Mucosa of rectum (tissue), 2 donors: ENCODE results near the gene ARMH4.

Experiments used
- H3K27ac ChIP-seq, 2 donors: one replicate each; pipeline ENCODE4 v1.7.0; 2013; ENCODE audit warnings: inconsistent platforms in 2 of 2, low read depth in 2 of 2, low read length in 2 of 2
- H3K27me3 ChIP-seq, 2 donors: one replicate each; pipeline ENCODE4 v1.7.0; 2013; ENCODE audit warnings: low read length in 2 of 2; ENCODE audit not compliant: control insufficient read depth in 2 of 2, insufficient read depth in 2 of 2
- H3K36me3 ChIP-seq, 2 donors: one replicate each; pipeline ENCODE4 v1.7.0; 2013; ENCODE audit warnings: low read length in 2 of 2; ENCODE audit not compliant: control insufficient read depth in 2 of 2, insufficient read depth in 2 of 2
- H3K4me1 ChIP-seq, 2 donors: one replicate each; pipeline ENCODE4 v1.7.0; 2013; ENCODE audit warnings: low read length in 2 of 2, mild to moderate bottlenecking in 1 of 2; ENCODE audit not compliant: control insufficient read depth in 2 of 2, insufficient read depth in 2 of 2
- H3K4me3 ChIP-seq, 2 donors: one replicate each; pipeline ENCODE4 v1.7.0; 2013; ENCODE audit warnings: low read length in 2 of 2
- H3K9ac ChIP-seq, 2 donors: one replicate each; pipeline ENCODE4 v1.7.0; 2013; ENCODE audit warnings: low read length in 2 of 2, low read depth in 1 of 2, mild to moderate bottlenecking in 1 of 2
- H3K9me3 ChIP-seq, 2 donors: one replicate each; pipeline ENCODE4 v1.7.0; 2013; ENCODE audit warnings: low read length in 2 of 2; ENCODE audit not compliant: control insufficient read depth in 2 of 2
- donor health status: healthy.
- donor health status: Normal muscosa, but diverticular disease.

The ARMH4 gene

DNA sequence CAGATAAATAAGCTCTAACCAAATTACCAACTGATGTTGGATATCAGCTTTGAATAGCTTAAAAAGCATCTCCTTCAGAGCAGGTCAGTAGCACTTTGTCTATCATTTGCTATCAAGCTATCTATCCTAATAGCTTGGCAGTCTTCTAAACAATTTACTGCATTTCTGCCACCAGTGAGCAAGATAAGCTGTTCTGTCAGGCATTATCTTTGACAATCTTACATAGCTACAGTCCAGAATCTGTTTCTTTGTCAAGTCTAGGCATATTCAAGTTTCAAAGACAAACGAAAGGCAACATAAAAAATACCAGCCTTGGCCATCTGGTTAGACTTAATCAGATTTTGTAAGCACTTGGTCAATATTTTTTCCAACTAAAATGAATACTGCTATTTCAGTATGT, 5.6 kb downstream of the ARMH4 start:
- Histone ChIP-seq H3K27me3 (peaks cover 9 to 17% of the 10 kb centered on the region in 2 donors), H3K36me3 (no peaks in the 10 kb centered on the region), H3K4me1 (peaks cover 0 to 3% of the 10 kb centered on the region in 2 donors), H3K4me3 (no peak overlapping the region), H3K27ac (no peak overlapping the region), H3K9me3 (no peaks in the 10 kb centered on the region), H3K9ac (no peak overlapping the region)

DNA sequence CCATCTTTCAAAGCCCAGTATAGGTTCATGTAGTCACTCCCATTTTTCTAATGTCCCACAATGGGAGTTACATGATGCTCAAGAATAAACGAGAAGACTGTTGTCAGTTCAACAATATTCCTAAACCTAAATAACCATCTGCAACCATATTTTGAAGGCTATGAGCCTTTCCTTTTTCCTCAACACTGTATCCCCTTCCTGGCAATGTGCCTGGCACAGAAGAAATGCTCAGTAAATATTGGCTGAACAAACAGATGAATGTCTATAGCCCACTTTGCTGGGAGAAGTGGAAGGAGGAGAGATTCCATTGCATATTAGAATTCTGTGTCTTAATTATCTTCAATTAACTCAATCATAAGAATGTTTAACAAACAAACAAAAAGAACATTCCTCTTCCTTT, 6.1 kb downstream of the ARMH4 start:
- Histone ChIP-seq H3K4me3 (no peak overlapping the region), H3K27ac (no peak overlapping the region), H3K36me3 (no peaks in the 10 kb centered on the region), H3K9ac (no peak overlapping the region), H3K9me3 (no peaks in the 10 kb centered on the region), H3K4me1 (no peaks in the 10 kb centered on the region), H3K27me3 (peaks cover 6 to 13% of the 10 kb centered on the region in 2 donors)

DNA sequence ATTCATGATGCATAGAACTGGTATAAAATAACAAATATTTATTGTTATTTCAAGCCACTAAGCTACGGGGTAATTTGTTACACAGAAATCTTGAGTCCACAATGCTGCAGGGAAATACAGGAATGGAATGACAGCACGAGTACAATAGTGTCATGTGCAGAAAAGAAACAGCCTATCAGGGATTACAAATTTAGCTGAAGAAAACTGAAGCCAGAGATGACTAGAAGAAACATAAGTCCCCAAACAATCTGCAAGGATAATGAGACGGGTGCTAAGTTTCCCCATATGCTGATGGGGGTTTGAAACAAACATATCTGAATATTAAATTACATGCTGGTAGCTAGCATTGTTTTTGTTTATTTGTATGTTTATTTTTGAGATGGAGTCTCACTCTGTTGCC, 8.9 kb downstream of the ARMH4 start:
- Histone ChIP-seq H3K27ac (no peak overlapping the region), H3K27me3 (peaks cover 0 to 3% of the 10 kb centered on the region in 2 donors), H3K9ac (no peak overlapping the region), H3K36me3 (no peaks in the 10 kb centered on the region), H3K9me3 (no peaks in the 10 kb centered on the region), H3K4me1 (no peaks in the 10 kb centered on the region), H3K4me3 (no peak overlapping the region)

DNA sequence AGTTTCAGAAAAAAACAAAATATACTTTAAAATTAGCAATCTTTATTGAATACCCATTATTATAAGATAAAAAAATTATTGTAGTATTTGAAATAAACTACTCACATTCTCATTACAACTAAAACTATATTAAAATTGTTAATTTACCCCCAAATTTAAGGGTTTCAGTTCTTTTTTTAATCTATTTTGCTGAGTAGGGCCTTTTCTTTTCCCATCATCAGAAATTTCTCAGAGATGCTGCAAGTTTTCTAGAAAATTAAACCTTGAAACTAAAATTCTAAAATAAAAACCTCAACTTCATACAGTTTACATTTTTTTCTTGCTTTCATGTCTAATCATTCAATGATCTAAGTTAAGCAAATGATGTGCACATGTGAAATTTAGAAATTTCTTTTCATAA, 10.1 kb downstream of the ARMH4 start:
- Histone ChIP-seq H3K27ac (no peak overlapping the region), H3K4me3 (no peak overlapping the region), H3K9ac (no peak overlapping the region), H3K27me3 (peaks cover 0 to 3% of the 10 kb centered on the region in 2 donors), H3K36me3 (no peaks in the 10 kb centered on the region), H3K4me1 (no peaks in the 10 kb centered on the region), H3K9me3 (no peaks in the 10 kb centered on the region)

DNA sequence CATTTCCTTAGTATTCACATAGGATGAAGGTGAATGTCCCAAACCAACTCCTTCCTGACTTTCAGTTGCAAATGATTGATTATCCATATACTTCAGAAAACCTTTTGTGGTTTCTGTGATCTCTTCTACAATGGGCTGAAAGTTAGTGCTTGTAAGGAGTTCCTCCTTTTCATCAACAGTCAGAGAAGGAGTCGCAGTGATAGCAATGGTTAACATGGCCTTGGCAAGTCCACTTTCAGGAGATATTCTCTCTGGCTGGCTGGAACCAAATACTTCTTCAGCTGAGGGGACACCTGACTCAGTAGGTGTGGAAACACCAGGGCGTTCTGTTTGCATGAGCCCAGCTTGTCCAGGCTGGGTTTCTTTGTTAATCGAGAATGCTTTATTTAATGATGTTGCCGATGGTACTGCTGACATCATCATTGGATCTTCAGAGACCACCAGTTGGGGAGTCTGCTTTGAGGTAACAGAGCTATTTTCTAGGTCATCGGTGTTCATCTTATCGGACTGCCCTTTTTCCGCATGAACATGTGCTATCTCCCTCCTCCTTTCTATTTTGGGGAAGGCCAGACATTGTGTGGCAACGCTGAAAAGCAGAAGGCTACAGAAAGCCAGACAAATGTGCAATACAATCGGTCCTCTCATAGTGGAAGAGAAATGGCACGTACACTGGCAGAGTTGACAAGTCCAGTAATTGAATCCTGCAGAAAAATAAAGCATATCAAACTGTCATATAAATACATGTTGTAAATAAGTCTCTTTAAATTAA, 13.1 kb downstream of the ARMH4 start:
- no peak overlapping the region for H3K4me3 ChIP-seq
- no peaks in the 10 kb centered on the region for H3K36me3 ChIP-seq
- no peaks in the 10 kb centered on the region for H3K9me3 ChIP-seq
- H3K4me1 ChIP-seq: no peaks in the 10 kb centered on the region
- H3K27me3 ChIP-seq: no peaks in the 10 kb centered on the region
- no peak overlapping the region for H3K27ac ChIP-seq
- H3K9ac ChIP-seq: no peak overlapping the region

DNA sequence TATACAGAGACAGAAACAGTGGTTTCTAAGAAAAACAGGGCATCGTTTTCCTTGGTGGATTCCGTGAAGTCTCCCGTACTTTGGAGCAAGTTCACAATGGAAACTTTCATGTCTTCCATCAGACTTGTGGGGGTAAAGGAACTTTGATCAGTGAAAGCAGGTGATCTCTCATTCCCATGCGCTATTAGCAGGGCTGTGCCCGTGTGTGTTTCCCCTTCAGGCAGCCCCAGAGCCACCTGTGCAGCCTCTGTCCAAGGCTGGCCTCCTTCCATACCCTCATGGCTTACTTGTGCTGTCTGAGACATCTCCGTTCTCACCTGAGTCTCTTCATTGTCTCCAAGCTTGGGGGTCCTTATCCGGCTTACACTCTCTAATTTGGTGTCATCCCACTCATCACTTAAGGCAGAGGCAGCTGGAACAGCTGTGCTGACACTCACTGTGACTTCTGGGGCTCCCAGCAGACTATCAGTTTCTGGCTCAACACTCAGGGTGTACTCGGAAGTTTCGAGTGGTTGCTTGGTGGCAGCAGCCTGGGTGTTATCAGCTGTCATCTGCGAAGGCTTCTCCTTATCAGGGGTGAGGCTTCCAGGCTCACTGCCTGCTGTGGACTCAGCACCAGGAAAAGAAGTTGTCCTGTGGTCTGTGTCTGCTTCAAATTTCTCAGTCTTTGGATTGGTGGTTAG, 13.8 kb downstream of the ARMH4 start:
- Histone ChIP-seq H3K4me1 (no peaks in the 10 kb centered on the region), H3K9ac (no peak overlapping the region), H3K4me3 (no peak overlapping the region), H3K36me3 (no peaks in the 10 kb centered on the region), H3K27ac (no peak overlapping the region), H3K9me3 (no peaks in the 10 kb centered on the region), H3K27me3 (no peaks in the 10 kb centered on the region)

DNA sequence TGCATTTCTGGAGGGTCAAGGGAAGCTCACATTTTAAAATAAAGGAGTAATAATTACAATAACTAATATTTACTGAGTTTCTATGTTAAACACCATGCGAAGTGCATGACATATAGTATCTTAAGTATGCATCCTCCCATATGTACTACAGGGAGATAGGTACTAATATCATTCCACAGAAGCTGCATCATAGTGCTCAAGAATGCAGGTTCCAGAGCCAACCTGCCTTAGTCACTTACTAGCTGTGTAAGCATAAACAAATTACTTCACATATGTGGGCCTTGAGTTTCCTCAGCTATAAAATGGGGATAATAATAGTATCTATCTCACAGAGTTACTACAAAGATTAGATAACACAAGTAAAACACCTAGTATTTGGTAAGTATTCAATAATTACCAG, 18.3 kb downstream of the ARMH4 start:
- Histone ChIP-seq H3K27me3 (no peaks in the 10 kb centered on the region), H3K4me1 (no peaks in the 10 kb centered on the region), H3K27ac (no peak overlapping the region), H3K9me3 (no peaks in the 10 kb centered on the region), H3K36me3 (no peaks in the 10 kb centered on the region), H3K4me3 (no peak overlapping the region), H3K9ac (no peak overlapping the region)

DNA sequence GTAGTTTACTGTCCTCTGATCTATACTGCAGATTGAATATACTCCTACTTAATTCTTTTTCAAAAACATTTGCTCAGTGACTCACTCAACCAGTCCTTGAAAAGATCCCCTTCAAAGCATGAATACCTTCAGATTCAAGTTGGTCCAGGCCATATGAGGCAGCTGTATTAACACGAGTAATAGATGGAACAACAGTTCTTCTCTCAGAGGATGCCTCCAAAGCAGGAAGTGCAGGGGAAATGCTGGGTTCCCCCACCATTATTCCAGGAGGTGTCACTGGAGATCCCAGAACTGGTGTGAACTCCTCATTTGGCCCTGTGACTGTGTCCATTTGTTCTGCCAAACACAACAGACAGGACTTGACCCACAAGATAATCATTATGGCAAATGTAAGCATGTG, 20.6 kb downstream of the ARMH4 start:
- Histone ChIP-seq H3K4me3 (no peak overlapping the region), H3K9ac (no peak overlapping the region), H3K27ac (no peak overlapping the region), H3K36me3 (no peaks in the 10 kb centered on the region), H3K4me1 (no peaks in the 10 kb centered on the region), H3K27me3 (no peaks in the 10 kb centered on the region), H3K9me3 (no peaks in the 10 kb centered on the region)

DNA sequence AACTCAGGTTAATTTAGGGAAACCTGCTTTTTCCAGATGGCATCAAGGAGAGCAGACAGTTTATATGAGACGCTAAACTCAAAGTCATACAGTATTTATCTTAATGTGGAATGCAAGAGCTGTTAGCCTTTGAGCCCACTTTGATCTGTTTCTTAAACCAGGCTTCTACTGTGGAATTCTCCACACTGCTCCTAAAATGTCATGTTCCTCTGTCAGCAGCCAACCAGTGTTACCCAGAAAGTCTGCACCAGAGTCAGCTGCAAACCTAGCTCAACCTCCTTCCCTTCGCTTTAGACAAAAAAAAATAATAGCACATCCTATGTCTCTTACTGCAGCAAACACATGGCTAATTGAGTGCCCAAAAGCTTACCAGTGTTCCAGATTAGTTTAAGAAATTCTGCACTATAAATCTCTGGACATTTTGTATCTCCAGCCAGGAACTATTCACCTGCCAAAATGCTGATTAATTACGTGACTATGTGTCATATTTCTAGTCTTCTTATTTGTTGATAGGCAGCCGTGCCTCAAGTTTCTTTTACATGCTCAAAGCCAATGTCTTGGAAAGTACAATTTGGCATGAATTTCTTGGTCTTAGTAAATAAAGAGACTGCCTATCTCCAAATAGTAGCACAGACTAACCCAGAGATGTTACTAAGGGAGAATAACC, 21.8 kb downstream of the ARMH4 start:
- Histone ChIP-seq H3K4me1 (no peaks in the 10 kb centered on the region), H3K27ac (no peak overlapping the region), H3K9ac (no peak overlapping the region), H3K27me3 (no peaks in the 10 kb centered on the region), H3K9me3 (no peaks in the 10 kb centered on the region), H3K4me3 (no peak overlapping the region), H3K36me3 (no peaks in the 10 kb centered on the region)

DNA sequence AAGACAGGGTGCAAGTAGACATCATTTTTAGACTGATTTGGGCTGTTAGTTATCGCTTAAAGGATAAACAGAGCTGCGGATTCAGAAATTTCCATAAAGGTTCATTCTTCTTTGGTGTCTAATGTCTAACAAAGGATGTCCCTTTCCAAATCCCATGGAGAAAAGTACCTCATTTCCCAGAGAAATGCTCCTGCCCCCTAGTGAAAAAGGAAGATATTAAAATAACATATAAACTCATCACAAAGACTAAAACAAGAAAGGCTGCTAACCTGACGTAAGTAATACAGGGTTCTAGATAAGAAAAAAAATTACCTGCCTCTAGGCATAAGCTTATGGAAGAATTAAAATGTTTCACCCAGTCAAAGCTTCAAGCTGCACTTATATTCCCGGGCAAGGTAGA, 22.8 kb downstream of the ARMH4 start:
- Histone ChIP-seq H3K4me3 (no peak overlapping the region), H3K9me3 (no peaks in the 10 kb centered on the region), H3K36me3 (no peaks in the 10 kb centered on the region), H3K27ac (no peak overlapping the region), H3K9ac (no peak overlapping the region), H3K4me1 (no peaks in the 10 kb centered on the region), H3K27me3 (no peaks in the 10 kb centered on the region)
